Activated T-helper 1 cell treated with Interleukin-2 at 50 U/mL for 16 hours (primary cell): ENCODE data around the gene NKX2-4.
"Not testable (repeated sequence)": the region's sequence is repeated elsewhere in the genome, so short reads cannot be mapped to it uniquely, and the experiment has no call there.

ENCODE experiments used
- DNase-seq: peaks from one replicate; pipeline ENCODE4 v3.0.0-alpha.2; 2020; ENCODE audit warnings: low read depth

Gene NKX2-4

DNA sequence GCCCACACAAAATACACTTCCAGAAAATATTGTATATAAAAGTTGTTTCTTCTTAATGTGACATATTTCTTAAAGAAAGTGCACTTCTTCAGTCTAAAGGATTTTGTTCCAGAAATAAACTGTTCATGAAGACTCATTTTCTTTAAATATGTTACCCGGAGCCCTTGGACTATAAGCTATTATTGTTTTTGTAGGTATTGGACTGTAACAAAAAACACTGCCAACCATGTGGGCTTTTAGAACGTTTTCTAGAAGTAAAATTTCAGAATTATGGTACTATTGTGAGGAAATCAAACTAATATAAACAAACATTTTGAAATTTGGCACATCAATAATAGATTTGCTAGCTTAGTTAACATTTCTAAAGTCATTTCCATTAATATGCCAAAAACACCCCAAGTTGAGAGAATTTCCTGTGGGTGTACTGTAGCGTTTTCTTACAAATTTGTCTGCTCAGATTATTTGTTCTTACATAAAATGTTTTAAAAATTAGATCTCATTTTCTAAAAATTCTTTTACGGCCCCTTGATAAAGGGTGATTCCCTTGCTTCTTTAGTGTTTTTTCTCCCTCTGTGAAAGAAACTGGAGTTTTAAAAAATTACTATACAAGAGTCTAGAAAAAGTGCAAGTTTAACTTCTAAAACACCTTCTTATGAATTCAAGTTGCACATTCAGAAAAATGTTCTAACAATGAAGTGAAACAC is 3.4 kb downstream of the NKX2-4 start:
- DNase-seq, result no peak

DNA sequence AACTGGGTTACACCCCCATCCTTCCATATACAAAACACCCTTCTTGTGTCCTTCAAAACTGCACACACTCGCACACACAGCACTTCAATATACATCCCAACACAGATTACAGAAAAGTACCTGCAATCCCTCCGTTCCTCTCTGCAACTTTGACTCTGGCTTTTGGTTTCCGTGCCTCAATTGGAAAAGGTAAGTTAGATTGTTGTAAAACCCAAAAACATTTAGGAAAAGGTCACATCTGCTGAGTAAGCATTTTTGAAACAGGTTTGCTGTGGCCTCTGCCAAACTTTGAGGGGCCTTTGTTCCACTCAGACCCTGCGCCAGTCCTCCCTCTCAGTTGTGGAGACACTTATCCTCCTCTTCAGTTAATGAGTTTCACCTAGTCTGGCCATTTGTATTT is 4.2 kb downstream of the NKX2-4 start:
- no peak for DNase-seq

GRCh38 chr20:21391972-21392352 is 5.4 kb downstream of the NKX2-4 start:
- no peak for DNase-seq

DNA sequence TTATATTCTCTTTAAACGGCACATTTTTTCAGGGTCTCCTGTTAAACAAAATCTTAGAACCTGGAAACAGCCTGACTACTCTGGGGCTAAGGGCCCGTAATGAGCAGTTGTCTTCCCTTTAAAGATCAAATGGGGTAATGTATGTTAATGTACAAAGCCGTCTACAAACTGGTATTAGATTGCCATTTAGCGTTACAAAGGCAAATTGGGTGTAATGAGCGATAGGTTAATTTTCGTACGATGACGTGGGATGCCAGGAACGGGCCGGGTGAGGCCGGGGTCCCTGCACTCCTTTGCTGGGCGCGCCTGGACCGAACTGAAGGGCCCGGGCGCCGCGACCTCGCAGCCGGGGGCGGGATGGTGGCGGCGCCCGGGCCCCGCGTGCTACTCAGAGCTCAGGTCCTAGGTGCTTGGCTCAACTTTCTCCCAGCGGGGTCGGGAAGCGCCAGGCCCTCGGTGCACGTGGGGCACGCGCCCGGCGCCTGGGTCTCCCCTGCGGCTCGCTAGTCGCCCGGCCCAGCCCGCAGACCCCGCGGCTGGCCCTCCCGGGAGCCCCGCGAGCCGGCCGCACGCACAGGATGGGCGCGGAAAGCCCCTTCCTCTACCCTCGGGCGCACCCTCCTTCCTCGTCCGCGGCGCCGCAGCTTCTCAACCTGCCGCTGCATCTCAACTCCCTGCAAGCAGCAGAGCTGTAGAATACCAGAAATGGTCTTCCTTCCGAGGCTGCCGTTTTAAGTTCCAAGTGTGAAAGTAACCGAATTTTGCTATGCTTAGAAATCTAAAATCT is 5.9 kb downstream of the NKX2-4 start:
- no peak for DNase-seq

DNA sequence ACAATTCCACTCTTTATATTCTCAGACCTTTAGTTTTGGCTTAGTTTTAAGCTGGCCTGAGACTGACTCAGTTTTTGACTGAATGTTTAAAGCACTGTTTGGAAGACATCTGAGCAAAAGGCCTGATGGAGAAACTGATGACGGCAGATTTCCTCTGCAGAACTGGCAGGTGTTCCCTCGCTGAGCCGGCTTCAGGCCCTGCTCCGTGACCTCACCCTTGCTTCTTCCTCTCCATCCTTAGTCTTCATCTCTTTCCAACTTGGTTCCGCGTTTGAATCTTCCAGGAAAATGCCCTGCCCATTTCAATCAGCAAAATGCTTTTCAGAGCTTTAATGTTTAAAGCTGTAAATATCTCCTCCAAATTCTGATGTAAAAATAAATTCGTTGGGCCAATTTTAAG is 6.6 kb downstream of the NKX2-4 start:
- DNase-seq, result no peak

DNA sequence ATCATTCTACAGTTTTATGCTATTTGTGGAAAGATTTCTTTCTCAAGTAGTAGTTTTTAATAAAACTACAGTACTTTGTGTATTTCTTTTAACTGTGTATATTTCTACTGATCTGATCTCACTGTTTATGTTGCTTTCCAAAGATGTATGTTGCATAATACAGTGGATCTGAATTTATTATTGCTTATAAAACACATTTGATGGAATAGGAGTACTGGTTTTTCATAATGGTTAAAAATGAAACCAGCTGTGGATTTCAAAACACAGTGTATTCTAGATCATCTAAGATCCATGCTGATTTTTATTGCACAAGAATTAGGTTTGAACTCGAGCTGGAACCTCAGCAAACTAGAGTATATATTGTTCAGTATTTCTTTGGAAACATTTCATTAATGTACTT is 8.0 kb downstream of the NKX2-4 start:
- DNase-seq, result no peak

- no peak for DNase-seq
These were observed 8.8 kb downstream of the NKX2-4 start for GRCh38 chr20:21388566-21388965.

- no peak for DNase-seq
These were observed 9.8 kb downstream of the NKX2-4 start for GRCh38 chr20:21387528-21387927.

DNA sequence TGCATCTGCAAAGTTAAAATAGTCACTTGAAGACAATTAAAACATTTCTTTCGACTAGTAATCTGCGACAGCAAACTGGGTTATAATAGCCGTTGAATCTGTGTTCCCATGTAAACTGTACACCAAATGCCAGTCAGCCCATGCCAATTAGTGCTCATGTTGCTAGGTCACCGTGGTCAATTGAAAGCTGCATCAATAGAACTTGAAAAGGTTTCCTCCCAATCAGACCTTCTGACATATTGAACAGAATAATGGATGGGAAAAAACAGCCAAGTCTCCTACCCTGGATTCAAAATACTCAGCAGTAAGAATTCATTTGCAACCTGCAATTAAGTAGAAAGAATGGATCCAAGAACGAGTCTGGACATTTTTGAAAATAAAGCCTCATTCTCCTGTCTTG is 11.2 kb downstream of the NKX2-4 start:
- no peak for DNase-seq

GRCh38 chr20:21384308-21384892 is 12.9 kb downstream of the NKX2-4 start:
- no peak for DNase-seq

GRCh38 chr20:21381619-21382018 is 15.7 kb downstream of the NKX2-4 start:
- no peak for DNase-seq

- DNase-seq, result no peak
These were observed 16.6 kb downstream of the NKX2-4 start for GRCh38 chr20:21380711-21381110.

DNA sequence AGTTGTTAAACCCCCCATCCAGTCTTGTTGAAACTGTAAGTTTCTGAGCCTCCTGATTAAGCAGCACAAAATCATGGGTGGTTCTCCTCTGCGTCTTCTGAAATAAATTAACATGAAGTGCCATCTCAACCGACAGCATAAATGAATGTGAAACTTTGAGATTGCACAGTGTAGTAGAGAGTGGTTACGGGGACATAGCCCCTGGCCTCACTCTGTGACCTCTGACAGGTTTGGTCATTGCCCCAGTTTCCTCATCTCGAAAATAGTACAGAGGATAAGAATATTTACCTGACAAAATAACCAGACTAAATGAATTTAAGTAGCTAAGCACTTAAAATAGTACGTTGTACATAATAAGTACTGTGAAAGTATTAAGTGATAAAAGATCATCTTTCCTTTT is 19.1 kb downstream of the NKX2-4 start:
- DNase-seq, result no peak

DNA sequence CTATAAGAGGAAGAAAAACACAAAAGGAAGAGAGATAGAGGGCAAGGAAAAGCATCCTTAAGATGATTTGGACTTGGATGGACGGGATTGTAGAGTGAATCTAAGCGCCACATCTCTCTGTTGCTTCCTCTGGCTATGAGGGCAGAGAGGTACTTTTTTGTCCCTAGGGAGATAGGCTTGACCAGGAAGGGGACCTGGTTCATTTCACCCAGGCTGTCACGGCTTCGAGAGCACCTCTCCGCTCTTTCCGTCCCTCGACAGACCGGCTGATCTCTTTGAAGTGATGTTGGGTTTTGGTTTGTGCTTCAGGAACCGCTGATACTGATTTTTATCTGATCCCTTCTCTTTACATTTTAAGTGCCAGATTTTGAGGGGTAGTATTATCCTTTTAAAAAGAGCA is 19.6 kb downstream of the NKX2-4 start:
- no peak for DNase-seq

DNA sequence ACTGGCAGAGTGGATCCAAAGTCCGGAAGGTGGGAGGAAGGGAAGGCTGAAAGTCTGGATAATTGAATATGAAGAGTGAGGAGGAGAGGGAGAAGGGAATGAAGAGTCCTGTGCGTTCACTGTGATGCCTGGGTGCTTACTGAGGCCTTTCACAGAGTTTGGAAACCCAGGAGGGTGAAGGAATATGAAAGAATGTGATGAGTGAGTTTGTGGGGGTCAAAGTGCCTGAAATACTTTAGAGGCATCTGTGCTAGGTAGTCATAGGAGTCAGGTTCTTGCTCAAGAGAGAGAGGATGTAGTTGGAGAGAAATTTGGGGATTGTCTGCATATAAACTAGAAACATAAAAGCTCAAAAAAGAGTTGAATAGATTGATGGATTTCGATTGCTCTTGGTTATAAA is 20.7 kb downstream of the NKX2-4 start:
- no peak for DNase-seq

DNA sequence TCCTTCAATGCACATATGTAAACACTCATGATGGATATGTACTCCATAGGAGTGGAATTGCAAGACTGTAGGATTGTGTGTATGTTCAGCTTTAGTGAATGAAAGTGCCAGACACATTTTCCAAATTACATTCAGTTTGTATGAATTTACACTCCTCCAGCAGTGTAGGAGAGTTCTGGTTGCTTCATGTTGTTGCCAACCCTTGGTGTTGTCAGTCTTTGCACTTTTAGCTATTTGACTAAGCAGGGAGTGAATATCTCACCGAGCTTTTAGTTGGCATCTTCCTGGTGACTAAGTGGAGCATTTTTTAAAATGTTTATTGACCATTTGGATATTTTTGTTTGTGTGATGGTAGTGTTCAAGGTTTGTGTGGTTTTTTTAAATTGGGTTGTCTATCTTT is 23.9 kb downstream of the NKX2-4 start:
- DNase-seq, result no peak

GRCh38 chr20:21372016-21372415 is 25.3 kb downstream of the NKX2-4 start:
- no peak for DNase-seq

DNA sequence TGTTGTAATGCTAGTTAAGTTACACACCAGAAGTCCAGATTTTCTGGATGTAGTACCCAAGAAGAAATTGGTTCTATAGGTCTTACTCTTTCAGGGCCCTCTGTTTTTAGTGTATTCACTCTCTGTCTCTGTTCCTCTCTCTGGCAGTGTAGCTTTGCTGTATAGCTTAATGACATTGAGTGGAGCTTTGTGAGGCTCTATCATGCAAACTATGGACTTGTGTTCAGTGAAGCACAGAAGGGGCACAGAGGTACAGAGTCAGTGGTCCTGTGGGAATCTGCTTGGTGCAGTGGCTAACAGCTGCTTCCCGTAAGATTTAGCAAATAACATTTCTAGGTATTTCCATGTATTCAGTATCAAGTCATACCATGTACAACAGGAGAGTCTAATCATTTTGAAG is 26.1 kb downstream of the NKX2-4 start:
- no peak for DNase-seq

- no peak for DNase-seq
These were observed 28.5 kb downstream of the NKX2-4 start for GRCh38 chr20:21368791-21369190.

DNA sequence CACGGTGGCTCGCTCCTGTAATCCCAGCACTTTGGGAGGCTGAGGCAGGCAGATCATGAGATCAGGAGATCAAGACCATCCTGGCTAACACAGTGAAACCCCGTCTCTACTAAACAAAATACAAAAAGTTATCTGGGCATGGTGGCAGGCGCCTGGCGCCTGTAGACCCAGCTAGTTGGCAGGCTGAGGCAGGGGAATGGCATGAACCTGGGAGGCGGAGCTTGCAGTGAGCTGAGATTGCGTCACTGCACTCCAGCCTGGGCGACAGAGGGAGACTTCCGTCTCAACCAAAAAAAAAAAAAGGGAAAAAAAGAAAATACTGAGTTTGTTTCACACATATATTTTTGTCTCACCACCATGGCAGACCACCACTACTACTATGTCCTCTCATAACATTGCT is 31.1 kb downstream of the NKX2-4 start:
- not testable (repeated sequence) for DNase-seq

DNA sequence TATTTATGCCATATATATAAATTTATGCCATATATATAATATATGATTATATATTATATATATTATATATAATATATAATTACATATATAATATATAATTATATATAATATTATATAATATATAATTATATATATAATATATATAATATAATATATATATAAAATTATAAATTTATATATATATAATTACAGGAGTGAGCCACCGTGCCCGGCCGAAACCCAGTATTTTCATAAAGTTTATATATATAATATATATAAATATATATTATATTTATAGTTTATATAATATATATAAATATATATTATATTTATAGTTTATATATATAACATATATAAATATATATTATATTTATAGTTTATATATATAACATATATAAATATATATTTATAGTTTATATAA is 31.6 kb downstream of the NKX2-4 start:
- no peak for DNase-seq

GRCh38 chr20:21364413-21364812 is 32.9 kb downstream of the NKX2-4 start:
- no peak for DNase-seq

- DNase-seq, result no peak
These were observed 36.1 kb downstream of the NKX2-4 start for GRCh38 chr20:21361266-21361665.
